Cerebellar cortex (tissue), 1 donor: ENCODE results near the gene GEMIN7.
A peak's percentile ranks its signal among the peaks of the same experiment; 100 is the strongest.

ENCODE experiments used
- DNase-seq: peaks from one replicate; pipeline ENCODE4 v3.0.0-alpha.2; 2015; ENCODE audit warnings: low spot score

The GEMIN7 gene

GRCh38 chr19:45061965-45062364 lies 17.1 kb upstream of the GEMIN7 start:
- DNase-seq: no peak

GRCh38 chr19:45063851-45064801 lies 14.9 kb upstream of the GEMIN7 start:
- no peak for DNase-seq

GRCh38 chr19:45066921-45067661 lies 12.0 kb upstream of the GEMIN7 start:
- DNase-seq: no peak

GRCh38 chr19:45068041-45068440 lies 11.0 kb upstream of the GEMIN7 start:
- no peak for DNase-seq

- peak; percentile 66 for DNase-seq
Measured at GRCh38 chr19:45069056-45069455, 10.0 kb upstream of the GEMIN7 start.

- DNase-seq: no peak
Measured at GRCh38 chr19:45070214-45070613, 8.8 kb upstream of the GEMIN7 start.

GRCh38 chr19:45070861-45071544 lies 8.1 kb upstream of the GEMIN7 start:
- no peak for DNase-seq

- no peak for DNase-seq
Measured at GRCh38 chr19:45071545-45071938, 7.5 kb upstream of the GEMIN7 start.

- peak; percentile 65 for DNase-seq
Measured at GRCh38 chr19:45071969-45072790, 6.9 kb upstream of the GEMIN7 start.

- peak; percentile 42 for DNase-seq
Measured at GRCh38 chr19:45074744-45075300, 4.2 kb upstream of the GEMIN7 start.

GRCh38 chr19:45075301-45076028 lies 3.6 kb upstream of the GEMIN7 start:
- peak; percentile 77 for DNase-seq

- DNase-seq: peak; percentile 86
Measured at GRCh38 chr19:45076029-45076850, 2.8 kb upstream of the GEMIN7 start, which contains the start of gene ZNF296. Gene ZNF296, minus strand, starts transcription at chr19:45076478. Its CDS starts 105 bp downstream, at chr19:45076373.

GRCh38 chr19:45076851-45077730 lies 2.0 kb upstream of the GEMIN7 start:
- no peak for DNase-seq

GRCh38 chr19:45078390-45079062 lies 534 bp upstream of the GEMIN7 start:
- DNase-seq: no peak

- DNase-seq: no peak
Measured at GRCh38 chr19:45079911-45080370, 881 bp downstream of the GEMIN7 start.

GRCh38 chr19:45082170-45082569 lies 3.1 kb downstream of the GEMIN7 start:
- no peak for DNase-seq

GRCh38 chr19:45086480-45086879 lies 7.4 kb downstream of the GEMIN7 start:
- no peak for DNase-seq

GRCh38 chr19:45087531-45087930 lies 8.5 kb downstream of the GEMIN7 start:
- DNase-seq: no peak
